Coronary artery (tissue), 2 donors: ENCODE measurements around the gene FBXO17.
"Not testable (repeated sequence)": the region's sequence is repeated elsewhere in the genome, so short reads cannot be mapped to it uniquely, and the experiment has no call there.

ENCODE experiments used
- DNase-seq: peaks from one replicate; pipeline ENCODE4 v3.0.0-alpha.2; 2017; ENCODE audit warnings: low spot score
- H3K27ac ChIP-seq, 2 donors: fragments of 200-600 bp; sonication (generic); one replicate each; pipeline ENCODE4 v1.5.1; 2016 to 2019
- H3K4me3 ChIP-seq: fragments of 200-600 bp; sonication (generic); 2 replicates; pipeline ENCODE4 v1.5.1; 2016; ENCODE audit warnings: mild to moderate bottlenecking, moderate library complexity
- TF ChIP-seq, protein P1 (sequence below): fragments of 200-600 bp; sonication (generic); IDR thresholded peaks from one replicate; pipeline ENCODE4 v1.5.1; 2019; ENCODE audit warnings: antibody characterized with exemption

Gene FBXO17

DNA sequence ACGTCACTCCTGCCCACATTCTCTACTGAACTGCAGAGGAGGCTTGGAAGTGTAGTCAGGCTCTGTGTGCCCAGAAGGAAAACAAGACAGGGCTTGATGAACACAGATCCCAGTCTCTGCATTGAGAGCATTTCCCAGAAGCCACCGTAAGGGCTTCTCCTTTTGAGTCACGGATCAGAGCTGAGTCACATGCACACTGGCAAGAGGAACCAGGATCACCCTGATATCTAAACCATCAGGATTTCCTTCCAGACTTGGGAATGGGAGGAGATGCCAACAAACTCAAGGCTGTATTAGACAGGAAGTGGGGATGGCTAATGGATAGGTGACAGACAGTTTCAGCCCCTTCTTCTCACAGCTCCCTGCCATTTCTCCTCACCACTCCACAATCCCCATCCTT is 17.7 kb upstream of the FBXO17 start:
- no peak overlapping the region for H3K4me3 ChIP-seq
- TF ChIP-seq, protein P1, sequence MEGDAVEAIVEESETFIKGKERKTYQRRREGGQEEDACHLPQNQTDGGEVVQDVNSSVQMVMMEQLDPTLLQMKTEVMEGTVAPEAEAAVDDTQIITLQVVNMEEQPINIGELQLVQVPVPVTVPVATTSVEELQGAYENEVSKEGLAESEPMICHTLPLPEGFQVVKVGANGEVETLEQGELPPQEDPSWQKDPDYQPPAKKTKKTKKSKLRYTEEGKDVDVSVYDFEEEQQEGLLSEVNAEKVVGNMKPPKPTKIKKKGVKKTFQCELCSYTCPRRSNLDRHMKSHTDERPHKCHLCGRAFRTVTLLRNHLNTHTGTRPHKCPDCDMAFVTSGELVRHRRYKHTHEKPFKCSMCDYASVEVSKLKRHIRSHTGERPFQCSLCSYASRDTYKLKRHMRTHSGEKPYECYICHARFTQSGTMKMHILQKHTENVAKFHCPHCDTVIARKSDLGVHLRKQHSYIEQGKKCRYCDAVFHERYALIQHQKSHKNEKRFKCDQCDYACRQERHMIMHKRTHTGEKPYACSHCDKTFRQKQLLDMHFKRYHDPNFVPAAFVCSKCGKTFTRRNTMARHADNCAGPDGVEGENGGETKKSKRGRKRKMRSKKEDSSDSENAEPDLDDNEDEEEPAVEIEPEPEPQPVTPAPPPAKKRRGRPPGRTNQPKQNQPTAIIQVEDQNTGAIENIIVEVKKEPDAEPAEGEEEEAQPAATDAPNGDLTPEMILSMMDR: no peak
- no peak for DNase-seq
- no peak overlapping the region for H3K27ac ChIP-seq

DNA sequence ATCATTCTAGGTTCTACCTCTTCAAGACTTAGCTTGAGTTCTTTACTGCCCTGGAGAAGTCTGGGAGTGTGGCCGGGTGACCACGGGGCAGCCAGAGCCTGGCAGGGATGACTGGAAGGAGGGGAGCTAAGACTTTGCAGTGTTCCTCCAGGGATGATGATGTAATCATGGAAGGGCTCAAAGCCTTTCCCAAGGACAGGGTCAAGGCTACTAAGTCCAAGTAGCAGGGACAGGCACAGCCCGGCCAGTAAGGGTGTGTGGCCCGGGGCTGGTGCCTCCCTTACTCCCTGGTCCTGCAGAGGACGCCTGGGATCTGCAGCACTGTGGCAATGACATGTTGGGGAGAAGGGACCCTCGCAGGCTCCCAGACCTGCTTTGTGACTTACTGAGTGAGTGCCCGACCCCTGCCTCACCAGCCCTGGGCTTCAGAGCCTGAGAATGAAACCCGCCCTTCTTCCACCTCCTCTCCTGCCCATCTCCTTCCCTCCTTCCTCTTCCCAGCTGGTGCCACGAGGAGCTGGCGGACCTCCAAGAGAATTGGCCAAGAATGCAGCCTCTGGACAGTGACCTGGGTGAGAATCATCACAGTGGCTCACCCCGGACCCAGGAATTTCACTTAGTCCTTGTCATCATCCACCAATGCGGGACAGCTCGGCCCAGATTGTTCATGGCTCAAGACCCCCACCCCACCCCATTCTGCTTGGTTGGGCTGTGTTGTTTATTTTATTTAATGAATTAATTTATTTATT is 15.6 kb upstream of the FBXO17 start:
- Histone ChIP-seq H3K4me3 (no peak overlapping the region), H3K27ac (no peak overlapping the region)
- TF ChIP-seq, protein P1: no peak
- DNase-seq: no peak

DNA sequence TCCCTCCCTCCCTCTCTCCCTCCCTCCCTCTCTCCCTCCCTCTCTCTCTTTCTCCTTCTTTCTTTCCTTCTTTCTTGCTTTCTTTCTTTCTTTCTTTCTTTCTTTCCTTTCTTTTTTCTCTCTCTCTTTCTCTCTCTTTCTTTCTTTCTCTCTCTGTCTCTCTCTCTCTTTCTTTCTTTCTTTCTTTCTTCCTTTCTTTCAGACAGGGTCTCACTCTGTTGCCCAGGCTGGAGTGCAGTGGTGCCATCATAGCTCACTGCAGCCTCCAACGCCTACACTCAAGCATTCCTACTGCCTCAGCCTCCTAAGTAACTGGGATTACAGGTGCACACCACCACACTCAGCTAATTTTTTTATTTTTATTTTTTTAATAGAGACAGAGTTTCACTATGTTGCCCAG is 14.1 kb upstream of the FBXO17 start:
- H3K27ac ChIP-seq, H3K4me3 ChIP-seq, DNase-seq: not testable (repeated sequence)

DNA sequence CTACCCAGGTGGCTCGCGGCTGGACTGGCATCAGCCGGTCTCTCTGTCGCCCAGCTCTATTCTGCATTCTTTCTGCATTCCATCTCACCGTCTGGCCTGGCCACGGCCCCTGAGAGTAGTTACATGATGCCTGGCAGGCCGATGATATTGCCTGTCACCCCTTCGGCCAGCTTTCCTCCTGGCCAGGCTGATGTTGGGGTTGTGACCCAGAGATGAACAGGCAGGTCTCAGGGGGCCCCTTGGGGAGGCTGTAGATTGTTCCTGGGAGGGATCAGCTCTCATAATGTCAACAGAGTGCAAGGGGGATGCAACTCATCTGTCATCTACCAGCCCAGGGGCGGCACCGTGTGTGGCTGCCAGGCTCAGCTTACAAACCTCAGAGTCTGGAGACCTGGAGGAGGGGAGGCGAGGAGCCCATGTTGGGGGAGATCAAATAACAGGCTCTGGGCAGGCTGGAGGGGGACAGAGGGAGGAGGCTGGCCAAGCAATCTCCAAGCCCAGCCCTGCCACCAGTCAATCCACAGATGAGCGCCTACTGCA is 13.6 kb upstream of the FBXO17 start:
- DNase-seq: no peak
- Histone ChIP-seq H3K27ac (no peak overlapping the region), H3K4me3 (no peak overlapping the region)
- TF ChIP-seq, protein P1: no peak

DNA sequence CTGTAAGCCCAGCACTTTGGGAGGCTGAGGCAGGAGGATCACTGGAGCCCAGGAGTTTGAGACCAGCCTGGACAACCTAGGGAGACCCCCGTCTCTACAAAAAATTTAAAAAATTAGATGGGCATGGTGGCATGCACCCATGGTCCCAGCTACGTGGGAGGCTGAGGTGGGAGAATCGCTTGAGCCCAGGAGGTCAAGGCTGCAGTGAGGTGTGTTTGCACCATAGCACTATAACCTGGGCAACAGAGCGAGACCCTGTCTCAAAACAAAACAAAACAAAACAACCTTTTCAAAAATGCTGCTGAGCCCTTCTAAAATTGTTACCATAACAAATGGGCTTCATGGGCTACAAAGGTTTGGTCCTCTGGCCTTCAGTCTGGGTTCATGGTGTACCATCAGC is 13.1 kb upstream of the FBXO17 start:
- DNase-seq, H3K4me3 ChIP-seq, H3K27ac ChIP-seq: not testable (repeated sequence)

DNA sequence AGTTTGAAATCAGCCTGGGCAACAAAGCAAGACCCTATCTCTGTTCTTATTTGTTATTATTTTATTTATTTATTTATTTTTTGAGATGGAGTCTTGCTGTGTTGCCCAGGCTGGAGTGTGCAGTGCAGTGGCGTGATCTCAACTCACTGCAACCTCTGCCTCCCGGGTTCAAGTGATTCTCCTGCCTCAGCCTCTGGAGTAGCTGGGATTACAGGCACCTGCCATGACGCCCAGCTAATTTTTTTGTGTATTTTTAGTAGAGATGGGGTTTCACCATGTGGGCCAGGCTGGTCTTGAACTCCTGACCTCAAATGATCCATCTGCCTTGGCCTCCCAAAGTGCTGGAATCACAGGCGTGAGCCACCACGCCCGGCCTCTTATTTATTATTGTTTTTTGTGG is 12.2 kb upstream of the FBXO17 start:
- not testable (repeated sequence) for H3K27ac ChIP-seq, H3K4me3 ChIP-seq, DNase-seq

GRCh38 chr19:38985262-38985661 is 9.7 kb upstream of the FBXO17 start:
- TF ChIP-seq, protein P1: no peak
- DNase-seq: no peak
- Histone ChIP-seq H3K4me3 (no peak overlapping the region), H3K27ac (no peak overlapping the region)

DNA sequence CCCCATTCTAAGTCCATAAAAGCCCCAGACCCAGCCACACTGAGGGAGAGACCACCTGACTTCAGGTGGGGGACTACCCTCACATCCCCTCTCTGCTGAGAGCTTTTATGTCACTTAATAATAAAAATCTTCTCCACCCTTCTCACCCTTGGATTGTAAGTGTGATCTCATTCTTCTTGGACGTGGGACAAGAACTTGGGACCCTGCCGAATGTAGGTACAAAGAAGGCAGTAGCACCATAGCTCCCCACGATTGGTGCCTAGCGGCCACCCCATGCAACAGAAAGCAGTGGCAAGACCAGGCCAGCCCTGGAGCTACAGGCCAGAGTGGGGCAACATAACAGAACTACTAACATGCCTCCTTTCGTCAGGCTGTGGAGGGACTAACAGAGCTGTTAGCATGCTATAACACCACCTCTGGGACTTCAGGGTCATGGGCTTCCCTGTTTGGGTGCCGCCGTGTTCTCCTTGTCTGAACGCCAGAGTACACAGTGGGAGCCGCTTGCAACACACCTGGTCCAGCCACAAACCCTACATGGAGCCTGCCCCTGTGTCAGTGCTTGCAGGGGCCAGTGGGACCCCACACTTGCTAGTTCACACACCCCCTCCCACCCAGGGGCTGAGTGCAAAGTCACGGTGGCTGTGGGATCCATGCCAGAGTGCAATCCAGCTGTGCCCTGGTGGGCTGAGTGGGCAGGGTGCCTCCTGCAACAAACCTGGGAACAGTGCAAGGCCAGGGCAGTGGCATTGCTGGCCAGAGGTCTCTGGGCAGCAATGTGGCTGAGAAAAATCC is 5.2 kb upstream of the FBXO17 start:
- H3K4me3 ChIP-seq: no peak overlapping the region
- TF ChIP-seq, protein P1: no peak

More for the DNA sequence above, 5.2 kb upstream of the FBXO17 start:
- no peak for DNase-seq
- no peak overlapping the region for H3K27ac ChIP-seq
